Stimulated activated CD8-positive, alpha-beta memory T cell treated with anti-CD3 and anti-CD28 coated beads, Interleukin-7, amount 100 ng/mL, for 24 hours (primary cell): ENCODE data around the gene IAH1.
"Not testable (repeated sequence)": the region's sequence is repeated elsewhere in the genome, so short reads cannot be mapped to it uniquely, and the experiment has no call there.

ENCODE experiments used
- DNase-seq: peaks from one replicate; pipeline ENCODE4 v3.0.0-alpha.2; 2020; ENCODE audit warnings: low read depth

The IAH1 gene

DNA sequence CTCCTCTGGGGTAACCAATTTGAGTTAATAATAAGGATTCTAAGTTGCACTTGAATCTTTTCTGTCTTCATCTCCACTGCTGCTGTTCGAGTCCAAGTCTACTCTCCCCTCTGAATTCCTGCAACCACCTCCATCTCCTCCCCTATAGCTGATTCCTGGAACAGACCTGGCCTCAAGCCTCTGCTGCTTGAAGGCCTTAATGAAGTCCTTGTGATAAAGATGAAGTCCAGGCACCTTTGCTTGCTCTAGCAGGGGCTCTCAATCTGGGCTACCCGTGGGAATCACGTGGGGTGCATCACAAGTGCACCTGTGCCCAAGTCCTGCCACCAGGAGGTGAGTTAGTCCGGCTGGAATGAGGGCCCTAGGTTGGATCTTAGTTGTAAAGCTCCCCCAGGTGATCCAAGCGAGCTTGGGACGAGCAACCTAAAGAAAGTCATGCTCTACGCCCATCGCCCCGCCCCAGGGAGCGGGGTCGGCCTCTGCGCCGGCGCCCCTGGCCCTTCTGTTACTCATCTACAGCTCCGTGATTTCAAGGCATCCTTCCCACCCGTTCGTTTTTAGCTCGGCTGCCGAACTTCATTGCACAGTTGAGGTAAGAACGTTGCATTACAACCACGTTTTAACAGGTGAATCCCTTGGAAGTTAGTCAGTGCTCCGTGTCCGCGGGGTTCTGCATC is 905 bp upstream of the IAH1 start:
- no peak for DNase-seq

DNA sequence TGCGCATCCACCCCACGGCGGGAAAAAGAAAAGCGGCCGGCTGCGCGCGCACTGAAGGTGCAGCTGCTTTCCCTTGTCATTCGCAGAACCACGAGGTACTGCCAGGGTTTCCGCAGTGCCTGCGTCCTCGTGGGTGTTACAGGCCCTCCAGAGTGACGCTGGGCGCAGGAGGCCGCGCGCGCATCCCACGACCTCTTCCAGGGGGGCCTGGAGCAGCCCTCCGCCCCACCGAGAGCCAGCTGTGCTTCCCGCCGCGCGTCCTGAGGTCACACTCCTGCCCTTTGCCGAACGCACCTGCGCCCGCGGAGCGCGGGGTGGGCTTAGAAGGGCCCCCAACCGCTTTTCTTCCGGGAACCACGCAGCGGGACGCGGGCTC is 378 bp upstream of the IAH1 start:
- peak; percentile 27 for DNase-seq

DNA sequence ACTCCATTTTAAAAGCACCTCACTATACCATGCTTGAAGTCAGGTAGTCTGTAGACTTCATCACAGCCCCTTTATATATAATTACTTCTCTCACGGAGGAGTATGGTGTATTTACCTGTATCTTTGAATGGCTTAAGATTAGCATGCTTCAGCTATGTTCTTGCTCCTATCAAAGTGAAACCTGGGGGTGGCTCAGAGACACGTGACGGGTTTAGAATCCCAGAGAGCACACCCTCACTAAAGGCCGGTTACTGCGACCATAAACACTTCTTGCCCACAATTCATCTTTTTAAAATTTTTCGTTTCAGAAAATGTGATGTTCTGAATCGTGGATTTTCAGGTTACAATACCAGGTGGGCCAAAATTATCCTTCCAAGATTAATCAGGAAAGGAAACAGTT is 3.6 kb downstream of the IAH1 start:
- no peak for DNase-seq

DNA sequence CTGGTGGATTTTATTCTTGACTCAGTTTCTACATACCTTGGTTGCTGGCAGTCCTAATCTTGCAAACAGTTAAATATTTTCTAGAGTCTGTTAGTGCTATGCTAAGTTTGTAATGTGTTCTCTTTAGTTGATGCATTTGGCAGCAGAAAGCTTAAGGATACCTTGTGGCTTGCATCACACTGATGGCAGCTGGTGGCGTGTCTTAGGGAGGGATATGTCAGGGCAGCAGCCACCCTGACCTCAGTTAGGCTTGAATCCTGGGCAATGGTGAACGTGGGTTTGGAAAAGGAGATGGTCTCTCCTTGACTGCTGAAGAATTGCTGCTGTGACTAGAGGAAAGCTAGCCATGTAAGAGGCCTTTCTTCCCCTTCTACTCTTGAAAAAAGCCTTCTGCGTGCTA is 4.2 kb downstream of the IAH1 start:
- DNase-seq = no peak

DNA sequence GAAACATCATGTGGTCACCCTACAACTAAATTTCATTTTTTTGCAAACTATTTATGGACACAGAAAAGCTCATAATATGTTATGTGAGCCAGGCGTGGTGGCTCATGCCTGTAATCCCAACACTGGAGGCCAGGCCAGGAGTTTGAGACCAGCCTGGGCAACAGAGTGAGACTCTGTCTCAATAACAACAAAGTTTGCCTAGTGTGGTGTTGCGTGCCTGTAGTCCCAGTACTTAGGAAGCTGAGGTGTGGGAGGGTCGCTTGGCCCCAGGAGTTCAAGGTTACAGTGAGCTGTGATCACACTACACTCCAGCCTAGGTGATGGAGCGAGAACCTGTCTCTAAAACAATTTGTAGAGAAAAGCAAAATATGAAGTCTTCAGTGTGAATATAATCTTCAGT is 5.8 kb downstream of the IAH1 start:
- DNase-seq = no peak

DNA sequence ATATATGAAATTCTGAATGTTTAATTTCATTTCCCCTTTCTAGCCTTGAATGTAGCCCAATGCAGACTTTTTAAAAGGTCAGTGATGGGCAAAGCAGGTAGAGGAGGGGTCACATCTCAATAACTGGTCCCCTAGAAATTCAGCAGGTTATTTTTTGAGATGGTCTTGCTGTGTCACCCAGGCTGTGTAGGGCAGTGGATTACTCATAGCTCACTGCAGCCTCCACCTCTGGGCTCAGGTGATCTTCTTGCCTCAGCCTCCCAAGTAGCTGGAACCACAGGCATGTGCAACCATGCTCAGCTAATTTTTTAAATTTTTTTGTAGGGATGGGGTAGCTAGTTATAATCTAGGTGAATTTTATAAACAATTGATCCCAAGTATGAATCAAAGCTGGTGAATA is 8.8 kb downstream of the IAH1 start:
- DNase-seq = no peak

DNA sequence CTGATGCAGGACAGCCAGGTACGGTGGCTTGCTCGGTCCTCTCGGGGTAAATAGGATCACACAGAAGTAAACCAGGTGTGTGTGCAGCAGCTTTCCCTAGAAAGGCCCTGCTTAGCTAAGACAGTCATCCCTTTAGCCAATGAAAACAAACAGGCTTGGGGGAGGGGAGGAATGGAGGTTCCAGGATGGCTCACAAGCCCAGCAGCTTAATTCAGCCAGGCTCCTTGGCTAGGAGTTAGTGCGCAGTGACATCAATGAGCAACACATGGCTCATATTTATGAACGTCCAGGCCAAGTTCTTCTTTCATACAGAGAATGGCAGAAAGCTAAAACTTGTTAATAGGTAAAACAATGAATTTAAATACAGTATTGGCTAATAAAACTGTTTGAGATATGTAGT is 10.2 kb downstream of the IAH1 start:
- no peak for DNase-seq

DNA sequence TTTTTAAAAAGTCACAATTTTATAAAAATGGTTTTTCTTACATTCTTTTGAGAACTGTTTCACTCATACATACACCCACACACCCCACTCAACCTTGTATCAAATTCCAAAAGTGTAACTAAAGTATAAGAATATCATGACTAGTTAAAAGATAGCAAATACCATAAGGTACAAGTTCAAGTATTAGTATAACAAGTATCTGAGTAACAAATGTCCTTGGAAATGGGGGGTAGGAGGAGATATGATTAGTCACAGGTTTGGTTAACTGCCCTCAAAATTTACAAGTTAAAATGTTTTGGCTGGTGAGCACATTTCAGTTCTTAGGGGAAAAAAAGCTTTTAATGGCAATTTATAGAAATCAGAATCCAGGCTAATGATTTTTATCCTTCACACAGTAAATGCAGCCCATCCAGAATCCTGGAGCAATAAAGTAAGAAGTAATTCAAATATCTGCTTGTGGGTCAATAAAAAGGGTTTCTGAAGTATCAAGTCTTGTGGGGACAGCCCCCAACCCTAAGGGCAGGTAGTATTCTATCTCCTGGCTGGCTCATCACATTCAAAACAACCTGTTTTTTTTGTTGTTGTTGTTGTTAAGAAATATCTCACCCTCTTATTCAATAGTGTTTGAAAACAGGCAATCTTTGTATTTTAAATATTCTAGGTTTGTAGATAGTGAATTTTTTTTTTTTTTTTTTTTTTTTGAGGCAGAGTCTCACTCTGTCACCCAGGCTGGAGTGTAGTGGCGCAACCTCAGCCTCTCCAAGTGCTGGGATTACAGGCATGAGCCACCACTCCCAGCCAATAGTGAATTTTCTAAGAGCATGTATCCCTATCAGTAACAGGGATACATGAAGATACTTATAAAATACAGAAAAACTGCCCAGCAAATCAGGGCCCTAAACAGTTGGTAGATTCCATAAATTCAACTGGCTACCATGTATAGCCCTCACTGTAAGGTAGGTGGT is 14.5 kb downstream of the IAH1 start:
- no peak for DNase-seq

DNA sequence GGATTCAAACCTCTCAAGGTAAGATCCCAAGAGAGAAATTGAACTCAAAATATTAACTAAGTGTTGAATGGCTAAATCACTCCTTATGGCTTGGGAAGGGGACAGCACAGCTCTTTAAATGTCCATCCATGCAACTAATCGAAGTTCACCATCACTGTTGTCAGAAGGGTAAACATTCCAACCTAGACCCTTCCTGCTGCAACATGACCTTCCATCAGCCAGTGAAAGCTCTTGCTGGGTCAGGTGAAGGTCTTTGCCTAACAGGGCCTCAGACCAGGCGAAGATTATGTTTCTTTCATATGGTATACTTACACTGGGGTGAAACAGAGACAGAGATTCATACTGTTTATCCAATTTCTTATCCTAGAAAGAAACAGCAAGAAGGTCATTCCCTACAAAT is 16.4 kb downstream of the IAH1 start:
- DNase-seq = no peak

DNA sequence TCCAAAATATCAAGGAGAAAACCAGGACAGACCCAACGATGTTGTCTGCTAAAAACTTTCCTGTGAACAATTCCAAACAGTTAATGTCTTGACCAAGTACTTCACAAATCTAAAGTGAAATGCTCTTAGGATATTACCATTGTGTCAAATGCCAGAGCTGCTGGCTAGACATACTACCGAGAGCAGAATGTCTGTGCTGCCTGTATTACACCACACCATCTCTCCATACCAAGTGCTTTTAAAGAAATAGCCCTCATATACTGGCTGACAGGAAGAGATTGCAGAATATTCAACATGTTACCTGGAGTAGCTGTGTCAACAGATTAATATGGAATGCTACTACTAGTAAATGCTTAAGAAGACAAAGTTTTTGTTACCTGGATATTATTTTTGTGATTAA is 18.6 kb downstream of the IAH1 start:
- DNase-seq = no peak

DNA sequence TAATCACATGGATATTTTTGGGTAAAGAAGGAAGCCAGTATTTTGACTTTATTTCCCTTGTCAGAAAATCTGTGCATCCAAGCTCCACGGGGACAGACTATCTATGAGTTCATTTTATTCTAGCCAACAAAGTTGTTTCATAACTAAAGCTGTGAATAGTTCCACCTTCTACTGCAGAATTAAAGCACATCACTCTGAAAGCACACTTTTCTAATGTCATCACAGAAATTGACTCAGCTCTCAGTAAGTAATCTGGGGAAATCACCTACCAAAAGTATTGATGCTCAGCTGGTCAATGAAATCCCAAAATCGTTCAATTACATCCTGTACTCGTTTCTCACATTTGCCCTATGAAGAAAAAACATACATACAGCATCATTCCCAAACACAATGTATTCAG is 19.1 kb downstream of the IAH1 start:
- DNase-seq = no peak

DNA sequence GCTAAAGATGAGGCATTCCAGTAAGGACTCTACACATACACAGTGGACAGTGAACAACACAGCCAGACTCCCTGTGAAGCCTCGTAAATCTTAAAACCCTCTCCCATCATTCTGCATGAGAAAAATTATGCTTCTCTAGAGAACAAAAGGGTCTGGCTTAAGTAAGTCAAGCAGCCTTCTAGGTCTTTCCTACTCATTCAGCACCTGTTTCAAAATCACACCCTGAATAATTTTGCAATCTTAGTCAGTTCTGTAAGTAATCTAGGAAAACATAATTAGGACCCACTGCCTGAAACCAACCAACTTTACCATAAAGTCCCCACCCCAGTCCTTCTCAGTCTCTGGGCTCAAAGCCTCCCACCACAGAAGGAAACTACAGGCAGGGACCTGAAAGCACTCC is 19.7 kb downstream of the IAH1 start:
- no peak for DNase-seq

DNA sequence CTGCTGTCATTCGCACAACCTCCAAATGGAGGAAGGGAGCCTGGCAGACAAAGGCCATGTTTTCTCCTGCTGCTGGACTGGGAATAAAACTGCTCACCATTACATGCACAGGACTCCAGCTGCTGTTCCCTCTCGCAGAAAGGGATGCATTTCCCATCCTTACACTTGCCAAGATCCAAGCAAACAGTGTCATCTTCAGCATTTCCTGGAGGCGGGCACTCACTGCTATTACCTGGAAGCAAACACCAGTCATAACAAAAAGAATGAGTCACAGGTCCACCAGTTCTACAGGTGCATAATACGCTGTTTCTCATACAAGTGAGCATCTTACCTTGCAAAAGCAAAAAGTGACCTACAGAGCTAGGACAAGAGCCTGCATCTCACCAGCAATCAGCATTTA is 22.7 kb downstream of the IAH1 start:
- no peak for DNase-seq

DNA sequence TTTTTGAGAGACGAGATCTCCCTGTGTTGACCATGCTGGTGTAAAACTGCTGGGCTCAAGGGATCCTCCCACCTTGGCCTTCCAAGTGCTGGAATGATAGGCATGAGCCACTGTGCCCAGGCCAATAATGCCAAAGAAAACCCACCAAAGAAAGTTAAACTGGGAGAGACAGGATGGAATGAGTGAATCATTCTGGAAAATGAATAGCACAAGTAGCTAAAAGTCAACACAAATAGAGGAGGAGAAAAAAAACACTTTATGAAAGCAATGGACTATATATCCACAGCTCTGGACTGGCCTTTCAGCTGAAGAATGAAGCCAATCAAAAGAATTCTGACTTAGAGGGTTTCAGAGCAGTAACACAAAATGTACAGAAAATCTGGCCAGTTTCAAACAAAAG is 23.9 kb downstream of the IAH1 start:
- no peak for DNase-seq

DNA sequence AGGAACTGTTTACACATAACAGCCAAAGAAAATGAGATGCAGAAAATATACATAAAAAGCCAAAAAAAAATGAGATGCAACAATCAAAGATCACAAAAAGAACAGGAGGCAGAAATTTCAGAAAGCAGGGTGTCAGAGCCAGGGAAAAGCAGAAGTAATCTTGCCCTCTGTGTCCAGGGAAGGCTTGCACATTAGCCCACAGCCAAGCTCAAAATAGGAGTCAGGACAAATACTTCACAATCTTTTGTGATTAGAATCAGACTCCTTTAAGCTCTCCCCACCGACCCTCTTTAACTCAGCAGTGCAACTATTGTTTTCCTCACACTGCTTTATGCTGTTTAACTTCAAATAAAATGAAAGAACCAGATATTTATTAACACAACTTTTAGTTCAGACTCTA is 34.6 kb downstream of the IAH1 start:
- no peak for DNase-seq

DNA sequence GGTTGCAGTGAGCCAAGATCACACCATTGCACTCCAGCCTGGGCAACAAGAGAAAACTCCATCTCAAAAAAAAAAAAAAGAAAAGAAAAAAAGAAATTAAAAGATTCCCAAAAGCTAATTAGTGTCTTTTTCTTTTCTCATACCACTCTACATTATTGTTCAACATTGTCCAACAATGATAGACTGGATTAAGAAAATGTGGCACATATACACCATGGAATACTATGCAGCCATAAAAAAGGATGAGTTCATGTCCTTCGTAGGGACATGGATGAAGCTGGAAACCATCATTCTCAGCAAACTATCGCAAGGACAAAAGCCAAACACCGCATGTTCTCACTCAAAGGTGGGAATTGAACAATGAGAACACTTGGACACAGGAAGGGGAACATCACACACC is 39.6 kb downstream of the IAH1 start:
- not testable (repeated sequence) for DNase-seq

DNA sequence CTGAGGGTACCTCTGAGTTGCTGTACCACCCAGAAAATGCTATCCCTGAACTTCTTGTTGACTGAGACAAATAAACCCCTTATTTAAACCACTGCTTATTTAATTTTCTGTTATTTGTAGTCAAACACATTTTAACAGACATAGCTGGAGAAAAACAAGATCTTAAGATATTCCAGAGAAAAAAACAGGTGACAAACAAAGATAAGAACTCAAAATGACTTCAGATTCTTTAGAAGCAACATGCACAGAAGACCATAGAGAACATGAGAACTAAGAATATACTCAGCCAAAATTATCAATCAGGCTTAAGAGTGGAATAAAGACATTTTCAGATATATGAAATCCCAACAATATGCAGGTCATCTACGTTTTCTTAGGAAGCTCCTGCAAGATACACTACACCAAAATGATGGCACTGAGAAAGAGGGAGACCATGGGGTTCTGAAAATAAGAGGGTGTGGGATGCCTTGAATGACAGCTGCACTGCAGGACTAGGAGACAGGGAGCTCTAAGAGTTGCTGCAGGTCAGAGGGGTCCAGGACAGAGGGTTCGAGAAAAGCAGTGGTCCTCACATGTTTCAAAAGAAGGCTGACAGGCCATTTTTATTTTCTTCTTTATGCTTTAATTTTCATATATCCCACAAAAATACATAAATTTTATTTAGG is 42.9 kb downstream of the IAH1 start:
- DNase-seq = no peak

DNA sequence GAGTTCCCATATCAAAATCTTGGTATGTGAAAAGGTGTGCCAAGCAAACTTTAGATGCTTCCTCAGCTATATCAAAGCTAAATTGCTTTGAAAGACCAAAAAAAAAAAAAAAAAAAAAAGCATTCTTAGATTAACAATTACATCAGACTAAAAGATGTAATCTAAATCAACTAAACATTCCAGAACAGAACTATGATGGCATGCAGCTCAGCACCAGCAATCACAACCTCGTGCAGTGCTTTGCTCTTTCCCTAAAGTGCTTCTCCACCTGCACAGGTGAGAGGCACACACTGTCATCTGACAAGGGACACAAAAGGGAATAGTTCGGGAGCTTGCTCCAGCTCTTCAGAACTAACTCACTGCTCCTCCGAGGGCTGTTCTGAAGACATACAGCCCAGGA is 43.8 kb downstream of the IAH1 start:
- DNase-seq = no peak

DNA sequence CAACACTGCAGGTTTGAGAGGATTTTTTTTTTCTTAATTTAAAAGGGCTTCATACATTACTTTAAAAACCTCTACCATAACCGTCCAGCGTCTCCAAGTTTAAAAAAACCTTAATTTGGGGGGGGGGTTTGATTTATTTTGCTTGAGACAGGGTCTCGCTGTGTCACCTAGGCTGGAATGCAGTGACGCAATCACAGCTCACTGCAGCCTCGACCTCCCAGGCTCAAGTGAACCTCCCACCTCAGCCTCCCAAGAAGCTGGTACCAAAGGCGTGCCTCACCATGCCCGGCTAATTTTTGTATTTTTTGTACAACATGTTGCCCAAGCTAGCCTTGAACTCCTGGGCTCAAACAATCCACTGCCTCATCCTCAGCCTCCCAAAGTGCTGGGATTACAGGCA is 44.4 kb downstream of the IAH1 start:
- no peak for DNase-seq

DNA sequence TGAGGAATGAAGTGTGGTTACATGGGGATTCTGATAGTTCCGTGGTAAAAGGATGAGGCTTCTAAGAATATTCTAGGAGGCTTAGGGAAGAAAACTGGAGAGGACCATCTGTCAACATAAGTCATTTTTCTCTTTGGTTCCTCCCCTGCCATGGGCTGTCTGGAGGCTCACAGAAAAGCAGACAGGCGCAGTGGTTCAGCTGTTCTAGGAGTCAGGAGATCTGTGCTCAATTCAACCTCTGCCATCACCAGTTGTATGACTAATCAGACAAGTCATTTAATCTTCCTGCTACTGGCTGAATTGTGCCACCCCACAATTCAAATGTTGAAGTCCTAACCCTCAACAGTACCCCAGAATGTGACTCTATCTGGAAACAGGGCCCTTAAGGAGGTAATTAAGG is 44.9 kb downstream of the IAH1 start:
- DNase-seq = no peak

DNA sequence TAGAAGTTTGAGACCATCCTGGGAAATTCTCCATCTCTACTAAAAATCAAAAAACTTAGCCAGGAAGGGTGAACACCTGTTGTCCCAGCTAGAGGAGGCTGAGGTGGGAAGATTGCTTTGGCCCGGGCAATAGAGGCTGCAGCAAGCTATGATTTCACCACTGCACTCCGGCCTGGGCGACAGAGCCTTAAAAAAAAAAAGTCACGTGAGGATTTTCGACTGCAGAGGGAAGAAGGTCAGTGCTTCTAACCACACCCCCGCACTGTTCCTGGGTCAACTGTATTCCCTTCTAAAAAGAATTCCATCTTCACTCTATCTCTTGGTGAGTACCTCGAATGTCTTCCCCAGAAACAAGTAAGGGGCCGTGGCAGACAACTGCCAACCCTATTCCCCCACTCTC is 49.9 kb downstream of the IAH1 start:
- DNase-seq = no peak

DNA sequence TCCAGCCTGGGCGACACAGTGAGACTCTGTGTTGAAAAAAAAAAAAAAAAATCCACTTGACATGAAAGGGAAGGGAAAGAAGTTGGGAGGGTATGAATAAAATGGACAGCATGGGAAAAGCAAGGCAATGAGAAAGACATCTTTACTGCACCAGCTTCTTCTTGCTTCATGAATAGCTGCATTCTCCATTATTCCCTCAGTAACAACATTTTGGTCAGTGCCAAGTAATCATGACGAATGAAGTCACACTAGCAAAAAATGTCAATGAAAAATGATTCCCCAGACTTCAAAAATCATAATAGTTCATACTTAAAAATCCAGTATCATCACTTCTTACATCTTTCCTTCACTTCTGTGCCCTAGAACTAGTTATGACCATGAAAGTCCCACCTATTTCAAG is 50.9 kb downstream of the IAH1 start:
- DNase-seq = no peak
